ENCODE data around the gene GRN. TPM values are rescaled to one million over a fixed set of nuclear protein-coding genes. Genes with fewer than 3 reads are reported as not detected.

The GRN gene
- total RNA-seq, 1 donor from 2014 or later = 904 TPM

DNA sequence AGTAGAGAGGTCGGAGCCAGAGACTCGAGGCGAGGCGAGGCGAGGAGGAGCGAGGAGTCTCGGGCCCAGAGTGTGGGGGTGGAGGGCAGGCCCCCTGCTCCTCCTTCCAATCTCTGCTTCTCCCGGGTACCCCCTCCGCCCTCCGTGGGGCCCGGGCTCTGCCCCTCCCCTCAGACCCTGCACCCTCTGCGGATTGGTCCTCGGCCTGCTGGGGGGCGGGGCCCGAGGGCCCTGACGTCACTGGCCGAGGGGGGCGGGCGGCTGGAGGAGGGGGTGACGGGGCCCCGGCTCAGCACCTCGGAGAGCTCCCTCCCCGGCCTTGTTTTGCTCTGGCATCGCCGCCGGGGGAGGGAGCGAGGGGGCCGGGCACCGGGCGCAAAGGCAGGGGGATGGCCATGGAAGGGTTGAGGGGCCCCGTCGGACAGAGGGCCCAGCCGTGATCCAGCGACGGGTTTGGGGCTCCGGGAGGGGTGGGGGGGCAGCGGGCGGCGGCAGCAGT is 36.7 kb upstream of the GRN start, which contains the start of gene RUNDC3A:
RUNDC3A (plus strand) TSS at position 282 of the 499 bp plus-strand sequence. CDS start 232 bp downstream, outside the sequence.
- no peaks in the 10 kb centered on the region for H3K36me3 Mint-ChIP-seq (ENCODE audit: low read depth, unreplicated experiment)
- DNase-seq (ENCODE audit: low spot score) = peak; percentile 96
- H3K9me3 Mint-ChIP-seq (ENCODE audit: unreplicated experiment) = no peaks in the 10 kb centered on the region
- H3K4me1 Mint-ChIP-seq (ENCODE audit: unreplicated experiment) = peaks cover 4% of the 10 kb centered on the region
- peaks cover 12% of the 10 kb centered on the region for H3K27me3 Mint-ChIP-seq (ENCODE audit: unreplicated experiment)
- TF ChIP-seq, protein P1, sequence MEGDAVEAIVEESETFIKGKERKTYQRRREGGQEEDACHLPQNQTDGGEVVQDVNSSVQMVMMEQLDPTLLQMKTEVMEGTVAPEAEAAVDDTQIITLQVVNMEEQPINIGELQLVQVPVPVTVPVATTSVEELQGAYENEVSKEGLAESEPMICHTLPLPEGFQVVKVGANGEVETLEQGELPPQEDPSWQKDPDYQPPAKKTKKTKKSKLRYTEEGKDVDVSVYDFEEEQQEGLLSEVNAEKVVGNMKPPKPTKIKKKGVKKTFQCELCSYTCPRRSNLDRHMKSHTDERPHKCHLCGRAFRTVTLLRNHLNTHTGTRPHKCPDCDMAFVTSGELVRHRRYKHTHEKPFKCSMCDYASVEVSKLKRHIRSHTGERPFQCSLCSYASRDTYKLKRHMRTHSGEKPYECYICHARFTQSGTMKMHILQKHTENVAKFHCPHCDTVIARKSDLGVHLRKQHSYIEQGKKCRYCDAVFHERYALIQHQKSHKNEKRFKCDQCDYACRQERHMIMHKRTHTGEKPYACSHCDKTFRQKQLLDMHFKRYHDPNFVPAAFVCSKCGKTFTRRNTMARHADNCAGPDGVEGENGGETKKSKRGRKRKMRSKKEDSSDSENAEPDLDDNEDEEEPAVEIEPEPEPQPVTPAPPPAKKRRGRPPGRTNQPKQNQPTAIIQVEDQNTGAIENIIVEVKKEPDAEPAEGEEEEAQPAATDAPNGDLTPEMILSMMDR (IDR thresholded peaks at IDR 0.05; ENCODE audit: unreplicated experiment) = no peak
- H3K4me3 Mint-ChIP-seq (ENCODE audit: unreplicated experiment) = peak within 1 kb of the TSS; percentile 47
- no peak within 1 kb of the TSS for H3K27ac Mint-ChIP-seq (ENCODE audit: unreplicated experiment)

DNA sequence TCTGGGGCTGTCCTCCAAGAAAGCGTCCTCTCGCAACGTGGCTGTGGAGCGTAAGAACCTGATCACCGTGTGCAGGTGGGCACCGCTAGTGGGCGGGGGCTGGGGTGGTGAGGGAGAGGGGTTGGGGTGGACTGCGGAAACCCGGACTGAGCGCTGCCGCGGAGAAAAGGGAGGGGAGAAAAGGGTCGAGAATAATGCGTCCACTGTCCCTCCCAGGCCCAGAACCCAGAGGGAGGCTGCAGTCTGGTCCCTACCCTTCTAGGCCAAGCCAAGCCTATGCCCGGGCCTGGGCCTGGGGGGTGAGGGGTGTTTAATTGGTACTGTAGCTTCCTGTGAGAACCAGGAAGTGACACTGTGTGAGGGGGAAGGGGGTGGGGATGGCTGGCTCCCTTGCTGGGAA is 36.2 kb upstream of the GRN start:
- Mint-ChIP-seq H3K27ac (ENCODE audit: unreplicated experiment) (no peak overlapping the region), H3K4me3 (ENCODE audit: unreplicated experiment) (peak overlapping the region; percentile 47), H3K9me3 (ENCODE audit: unreplicated experiment) (no peaks in the 10 kb centered on the region), H3K36me3 (ENCODE audit: low read depth, unreplicated experiment) (no peaks in the 10 kb centered on the region), H3K4me1 (ENCODE audit: unreplicated experiment) (peaks cover 4% of the 10 kb centered on the region), H3K27me3 (ENCODE audit: unreplicated experiment) (peaks cover 14% of the 10 kb centered on the region)
- TF ChIP-seq, protein P1 (IDR thresholded peaks at IDR 0.05; ENCODE audit: unreplicated experiment) = no peak
- DNase-seq (ENCODE audit: low spot score) = no peak

DNA sequence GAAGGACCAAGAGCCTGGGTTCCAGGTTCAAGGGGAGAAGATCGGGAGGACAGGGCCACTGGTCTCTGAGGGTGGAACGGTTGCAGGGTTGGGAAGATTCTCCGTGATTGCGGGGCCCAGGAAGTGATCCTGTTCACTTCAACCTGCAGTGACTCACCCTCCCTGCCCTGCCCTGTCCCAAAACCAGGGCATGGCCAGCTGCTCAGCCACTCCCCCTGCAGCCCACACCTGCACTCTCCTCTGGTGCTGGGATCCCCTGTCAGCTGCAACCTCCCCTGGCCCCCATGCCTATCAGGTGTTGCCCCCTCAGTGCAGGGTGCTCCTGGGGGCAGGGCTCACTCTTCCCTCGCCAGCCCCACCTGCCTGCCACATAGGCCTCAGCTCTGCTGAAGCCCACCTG is 35.6 kb upstream of the GRN start:
- DNase-seq (ENCODE audit: low spot score) = no peak
- Mint-ChIP-seq H3K27ac (ENCODE audit: unreplicated experiment) (no peak overlapping the region), H3K9me3 (ENCODE audit: unreplicated experiment) (no peaks in the 10 kb centered on the region), H3K4me1 (ENCODE audit: unreplicated experiment) (peaks cover 4% of the 10 kb centered on the region), H3K27me3 (ENCODE audit: unreplicated experiment) (peaks cover 19% of the 10 kb centered on the region), H3K36me3 (ENCODE audit: low read depth, unreplicated experiment) (no peaks in the 10 kb centered on the region), H3K4me3 (ENCODE audit: unreplicated experiment) (peak overlapping the region; percentile 47)
- TF ChIP-seq, protein P1 (IDR thresholded peaks at IDR 0.05; ENCODE audit: unreplicated experiment) = no peak

DNA sequence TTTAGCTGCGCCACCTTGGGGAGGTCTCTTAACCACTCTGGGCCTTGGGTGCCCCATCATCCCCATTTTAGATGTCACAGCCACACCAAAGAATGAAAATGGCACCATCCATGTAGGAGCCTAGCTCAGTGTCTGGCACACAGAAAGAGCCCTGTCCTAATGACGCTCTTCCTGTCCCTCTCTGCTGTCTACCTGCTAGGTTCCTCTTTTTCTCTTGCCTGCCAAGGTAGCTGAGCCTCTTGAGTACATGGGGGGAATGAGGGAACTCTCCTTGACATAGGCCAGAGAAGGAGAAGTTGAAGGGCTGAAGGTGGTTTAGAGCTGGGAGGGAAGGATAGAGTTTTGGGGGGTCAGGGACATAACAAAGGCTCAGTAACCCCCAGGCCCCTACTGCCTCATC is 34.9 kb upstream of the GRN start:
- peaks cover 19% of the 10 kb centered on the region for H3K27me3 Mint-ChIP-seq (ENCODE audit: unreplicated experiment)

More for the DNA sequence above, 34.9 kb upstream of the GRN start:
- Mint-ChIP-seq H3K9me3 (ENCODE audit: unreplicated experiment) (no peaks in the 10 kb centered on the region), H3K27ac (ENCODE audit: unreplicated experiment) (no peak overlapping the region), H3K4me3 (ENCODE audit: unreplicated experiment) (no peak overlapping the region), H3K4me1 (ENCODE audit: unreplicated experiment) (peaks cover 4% of the 10 kb centered on the region), H3K36me3 (ENCODE audit: low read depth, unreplicated experiment) (no peaks in the 10 kb centered on the region)
- TF ChIP-seq, protein P1 (IDR thresholded peaks at IDR 0.05; ENCODE audit: unreplicated experiment) = no peak
- no peak for DNase-seq (ENCODE audit: low spot score)
